AG04449 (cell line): ENCODE data around the gene TMC1.
"Not testable (repeated sequence)": the region's sequence is repeated elsewhere in the genome, so short reads cannot be mapped to it uniquely, and the experiment has no call there.

Source experiments
- CTCF ChIA-PET: fragments of 350-600 bp; formaldehyde crosslinking; extraction: SDS; loops from one replicate; lab custom pipeline; 2021; ENCODE audit warnings: antibody characterized with exemption; lab: Yijun Ruan, JAX
- POLR2A ChIA-PET: fragments of 400-600, 350-600 bp; formaldehyde crosslinking; extraction: SDS; loops from one replicate; lab custom pipeline; 2020; ENCODE audit warnings: antibody characterized with exemption, inconsistent platforms; lab: Yijun Ruan, JAX
- DNase-seq: peaks from one replicate; pipeline ENCODE4 v3.0.0-alpha.2; 2010; ENCODE audit warnings: low read depth, low spot score
- H3K4me3 ChIP-seq: 2 replicates; pipeline ENCODE4 v1.5.1; 2011; ENCODE audit warnings: low read depth, mild to moderate bottlenecking, control low read depth, low read length
- TF ChIP-seq, protein P1 (sequence below): IDR thresholded peaks from one replicate; pipeline ENCODE4 v1.5.1; 2011; ENCODE audit warnings: mild to moderate bottlenecking, moderate library complexity, low read length, control low read depth, inconsistent platforms; ENCODE audit not compliant: insufficient read depth; ENCODE audit errors: missing control alignments

TMC1 gene

DNA sequence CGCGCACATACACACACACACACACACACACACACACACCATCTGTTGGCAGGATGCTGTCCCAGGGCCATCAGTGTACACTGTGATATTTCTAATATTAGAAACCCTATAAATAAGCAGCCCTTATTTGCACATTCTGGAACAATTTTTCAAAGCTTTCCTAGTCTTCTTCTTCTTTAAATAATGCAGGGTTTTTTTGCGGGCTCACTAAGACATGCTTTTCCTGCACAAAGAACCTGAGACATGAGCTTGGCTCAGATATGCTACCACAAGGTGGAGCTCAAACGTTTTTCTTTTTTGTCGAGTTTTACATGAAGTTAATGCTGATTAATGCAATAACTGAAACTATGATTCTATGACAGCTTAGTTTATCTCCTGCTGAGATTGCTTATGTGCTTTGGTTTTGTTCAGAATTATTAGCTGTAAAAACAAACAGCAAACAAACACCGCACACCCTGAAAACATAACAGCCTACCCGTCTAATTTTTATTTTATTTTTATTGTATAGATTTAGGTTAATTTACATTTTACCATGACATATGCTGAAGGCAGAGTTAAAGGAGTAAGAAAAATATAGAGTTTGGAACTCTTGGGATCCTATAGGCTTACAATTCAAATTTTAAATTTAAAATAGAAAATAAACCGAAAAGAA, 335.7 kb downstream of the TMC1 start:
- no peak overlapping the region for H3K4me3 ChIP-seq
- TF ChIP-seq, protein P1, sequence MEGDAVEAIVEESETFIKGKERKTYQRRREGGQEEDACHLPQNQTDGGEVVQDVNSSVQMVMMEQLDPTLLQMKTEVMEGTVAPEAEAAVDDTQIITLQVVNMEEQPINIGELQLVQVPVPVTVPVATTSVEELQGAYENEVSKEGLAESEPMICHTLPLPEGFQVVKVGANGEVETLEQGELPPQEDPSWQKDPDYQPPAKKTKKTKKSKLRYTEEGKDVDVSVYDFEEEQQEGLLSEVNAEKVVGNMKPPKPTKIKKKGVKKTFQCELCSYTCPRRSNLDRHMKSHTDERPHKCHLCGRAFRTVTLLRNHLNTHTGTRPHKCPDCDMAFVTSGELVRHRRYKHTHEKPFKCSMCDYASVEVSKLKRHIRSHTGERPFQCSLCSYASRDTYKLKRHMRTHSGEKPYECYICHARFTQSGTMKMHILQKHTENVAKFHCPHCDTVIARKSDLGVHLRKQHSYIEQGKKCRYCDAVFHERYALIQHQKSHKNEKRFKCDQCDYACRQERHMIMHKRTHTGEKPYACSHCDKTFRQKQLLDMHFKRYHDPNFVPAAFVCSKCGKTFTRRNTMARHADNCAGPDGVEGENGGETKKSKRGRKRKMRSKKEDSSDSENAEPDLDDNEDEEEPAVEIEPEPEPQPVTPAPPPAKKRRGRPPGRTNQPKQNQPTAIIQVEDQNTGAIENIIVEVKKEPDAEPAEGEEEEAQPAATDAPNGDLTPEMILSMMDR: peak; percentile 46
- DNase-seq: peak; percentile 29
- CTCF ChIA-PET: interaction anchor here (0.6 to 7.0 kb wide), 45 partner anchors 9 to 1792 kb away, joined by 3 to 94 read pairs (median 4); no protein-coding TSS in a partner anchor
- POLR2A ChIA-PET: no interaction called here

- TF ChIP-seq, protein P1: no peak
- CTCF ChIA-PET: interaction anchor here (0.6 to 7.0 kb wide), 41 partner anchors 9 to 577 kb away, joined by 3 to 94 read pairs (median 4); no protein-coding TSS in a partner anchor
- POLR2A ChIA-PET: no interaction called here
- no peak overlapping the region for H3K4me3 ChIP-seq
- DNase-seq: no peak
Observed at GRCh38 chr9:72857624-72857996, 336.2 kb downstream of the TMC1 start.

GRCh38 chr9:72858089-72858912, 336.9 kb downstream of the TMC1 start:
- TF ChIP-seq, protein P1: no peak
- no peak for DNase-seq

GRCh38 chr9:72862788-72863187, 341.4 kb downstream of the TMC1 start:
- CTCF ChIA-PET: interaction anchor here (1.0 kb wide), 2 partner anchors 9 to 160 kb away, joined by 3 read pairs; no protein-coding TSS in a partner anchor
- POLR2A ChIA-PET, DNase-seq, H3K4me3 ChIP-seq: not testable (repeated sequence)

More at GRCh38 chr9:72858089-72858912, 336.9 kb downstream of the TMC1 start:
- ChIA-PET CTCF (interaction anchor here (0.6 to 7.0 kb wide), 22 partner anchors 9 to 578 kb away, joined by 3 to 94 read pairs (median 5); no protein-coding TSS in a partner anchor), POLR2A (no interaction called here)
- no peak overlapping the region for H3K4me3 ChIP-seq

DNA sequence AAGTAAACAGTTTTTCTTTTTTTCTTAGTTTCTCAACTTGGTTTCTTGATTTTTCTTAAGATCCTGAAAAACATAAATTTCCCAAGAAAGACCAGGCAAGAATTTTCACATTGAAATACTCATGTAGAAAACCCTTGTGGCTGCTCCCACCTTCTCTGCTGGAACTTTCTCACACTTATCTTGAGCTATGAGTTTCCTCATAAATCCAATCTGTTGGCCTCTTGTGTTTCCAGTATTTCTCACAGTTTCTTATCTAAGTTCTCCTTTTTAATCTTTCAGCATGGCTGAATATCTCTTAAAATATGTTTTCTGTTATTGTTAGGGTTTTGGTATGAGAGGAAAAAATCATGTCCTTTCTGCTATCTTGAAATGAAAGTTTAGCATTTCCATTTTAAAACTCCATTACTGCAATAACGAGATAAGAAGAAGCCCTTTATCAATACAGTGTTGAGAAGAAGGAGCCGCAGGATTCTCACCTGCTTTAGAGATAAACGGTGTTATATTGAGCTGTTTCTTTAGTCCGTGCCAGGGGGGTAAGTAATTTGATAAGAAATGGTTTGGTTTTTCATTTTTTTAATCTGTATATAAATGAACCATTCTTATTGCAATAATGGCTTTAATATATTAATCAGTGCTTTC, 342.2 kb downstream of the TMC1 start:
- TF ChIP-seq, protein P1: no peak
- ChIA-PET CTCF (interaction anchor here (0.6 to 2.4 kb wide), 5 partner anchors 8 to 323 kb away, joined by 3 to 9 read pairs (median 3); no protein-coding TSS in a partner anchor), POLR2A (no interaction called here)
- no peak for DNase-seq
- no peak overlapping the region for H3K4me3 ChIP-seq

- no peak for DNase-seq
- H3K4me3 ChIP-seq: no peak overlapping the region
- TF ChIP-seq, protein P1: no peak
- POLR2A ChIA-PET: no interaction called here
- CTCF ChIA-PET: interaction anchor here (0.6 to 2.4 kb wide), 4 partner anchors 8 to 322 kb away, joined by 3 to 9 read pairs (median 3); no protein-coding TSS in a partner anchor
Observed at GRCh38 chr9:72864327-72864726, 342.9 kb downstream of the TMC1 start.
